Stimulated activated CD4-positive, alpha-beta T cell treated with anti-CD3 and anti-CD28 coated beads, Interleukin-4, amount 100 ng/mL, for 48 hours (primary cell): Measurements from ENCODE around the gene HYPK.
"Not testable (repeated sequence)": the region's sequence is repeated elsewhere in the genome, so short reads cannot be mapped to it uniquely, and the experiment has no call there.

ENCODE experiments used
- DNase-seq, 2 donors: peaks; one replicate each; pipeline ENCODE4 v3.0.0-alpha.2; 2020; ENCODE audit warnings: low read depth in 2 of 2

The HYPK gene

GRCh38 chr15:43795997-43796396 lies 4.4 kb upstream of the HYPK start:
- DNase-seq: no peak

GRCh38 chr15:43796566-43796965 lies 3.8 kb upstream of the HYPK start:
- DNase-seq: no peak

GRCh38 chr15:43799209-43799944 lies 1.0 kb upstream of the HYPK start:
- no peak for DNase-seq

DNA sequence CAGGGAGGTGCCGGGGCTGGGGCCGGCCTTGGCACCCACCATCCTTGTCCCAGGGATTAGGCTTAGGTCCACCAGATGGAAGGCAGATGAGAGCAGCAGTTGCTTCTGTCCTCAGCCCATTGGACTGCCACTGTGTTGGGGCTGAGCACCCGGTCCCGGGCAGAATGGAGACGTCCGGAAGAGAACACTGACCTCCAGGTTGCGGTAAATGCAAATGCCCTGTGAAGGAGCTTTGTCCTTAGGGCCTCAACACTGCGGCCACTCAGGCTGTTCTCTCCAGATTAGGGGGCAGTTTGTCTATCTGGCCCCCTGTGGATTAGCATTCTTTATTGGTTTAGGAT lies 484 bp upstream of the HYPK start, which contains the start of gene SERINC4:
SERINC4 (minus strand) TSS at position 276 of the 341 bp plus-strand sequence; CDS start at position 42, 234 bp downstream.
- DNase-seq: no peak

DNA sequence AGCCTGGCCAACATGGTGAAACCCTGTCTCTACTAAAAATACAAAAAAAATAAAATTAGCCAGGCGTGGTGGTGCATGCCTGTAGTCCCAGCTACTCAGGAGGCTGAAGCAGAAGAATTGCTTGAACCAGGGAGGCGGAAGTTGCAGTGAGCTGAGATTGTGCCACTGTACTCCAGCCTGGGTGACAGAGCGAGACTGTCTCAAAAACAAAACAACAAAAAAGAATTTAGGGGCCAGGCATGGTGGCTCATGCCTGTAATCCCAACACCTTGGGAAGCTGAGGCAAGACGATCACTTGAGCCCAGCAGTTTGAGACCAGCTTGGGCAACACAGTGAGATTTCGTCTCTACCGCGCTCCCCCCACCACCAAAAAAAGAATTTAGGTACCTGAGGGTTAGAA lies 2.3 kb downstream of the HYPK start:
- DNase-seq: not testable (repeated sequence)

DNA sequence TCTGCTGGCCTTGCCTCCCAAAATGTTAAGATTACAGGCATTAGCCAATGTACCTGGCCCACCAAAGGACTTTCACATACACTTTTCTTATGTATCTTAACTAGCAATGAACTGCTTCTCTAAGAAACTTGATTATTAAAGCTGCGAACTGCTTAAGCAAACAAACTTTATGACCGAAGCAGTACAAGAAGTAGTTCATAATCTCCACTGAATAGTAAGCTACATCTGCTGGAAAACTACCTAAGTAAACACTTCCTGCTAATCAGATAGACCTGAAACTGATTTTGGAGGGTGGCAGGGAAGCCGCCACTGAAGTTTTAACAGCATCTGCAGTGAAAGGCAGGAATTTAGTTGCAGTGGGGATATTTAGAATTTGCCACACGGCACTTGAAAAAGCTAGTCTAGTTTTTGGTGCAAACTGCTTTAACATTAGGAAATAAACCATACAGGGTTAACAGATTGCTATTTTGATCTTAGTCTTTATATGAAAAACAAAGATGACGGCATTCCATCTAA lies 8.1 kb downstream of the HYPK start:
- no peak for DNase-seq

DNA sequence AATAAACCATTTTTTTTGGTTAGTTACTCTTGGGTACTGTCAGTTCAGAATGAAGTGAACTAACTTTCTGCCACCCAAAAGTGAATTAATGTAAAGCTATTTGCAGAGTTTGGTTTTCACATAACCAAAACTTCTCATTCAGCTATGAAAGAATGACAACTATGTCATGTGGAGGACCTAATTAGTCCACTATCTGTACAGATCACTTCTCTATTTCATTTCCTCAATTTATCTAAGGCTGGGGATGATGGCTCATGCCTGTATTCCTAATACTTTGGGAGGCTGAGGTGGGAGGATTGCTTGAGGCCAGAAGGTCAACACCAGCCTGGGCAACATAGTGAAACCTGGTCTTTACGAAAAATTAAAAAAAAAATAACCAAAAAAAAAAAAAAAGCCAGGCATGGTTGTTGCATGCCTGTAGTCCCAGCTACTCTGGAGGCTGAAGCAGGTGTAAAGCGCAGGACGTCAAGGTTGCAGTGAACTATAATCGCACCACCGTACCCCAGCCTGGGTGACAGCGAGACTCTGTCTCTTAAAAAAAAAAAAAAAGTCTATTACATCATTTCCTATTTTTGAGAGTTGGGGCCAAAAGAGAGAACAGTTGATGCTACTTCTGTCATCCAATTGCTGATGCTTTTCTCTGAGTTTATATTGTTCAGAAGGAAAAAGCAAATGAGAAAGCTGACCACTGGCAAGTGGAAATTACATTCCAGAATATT lies 8.7 kb downstream of the HYPK start:
- no peak for DNase-seq

GRCh38 chr15:43815064-43815463 lies 14.7 kb downstream of the HYPK start:
- not testable (repeated sequence) for DNase-seq

DNA sequence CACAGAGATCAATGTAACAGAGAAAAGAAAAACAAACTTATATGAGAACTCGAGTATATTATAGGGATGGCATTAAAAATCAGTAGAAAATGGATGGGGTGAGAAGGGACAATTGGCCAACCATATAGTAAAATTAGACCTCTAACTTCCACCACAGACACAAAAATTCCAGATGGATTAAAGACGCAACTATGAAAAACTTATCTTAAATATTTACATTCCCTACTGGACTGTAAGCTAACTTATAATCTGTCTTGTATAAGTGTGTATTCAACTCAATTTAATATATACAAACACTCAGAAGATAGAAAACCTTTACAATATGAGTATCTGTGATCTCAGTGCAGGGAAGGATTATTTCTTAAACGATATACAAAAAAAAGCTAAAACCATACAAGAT lies 21.1 kb downstream of the HYPK start:
- no peak for DNase-seq

DNA sequence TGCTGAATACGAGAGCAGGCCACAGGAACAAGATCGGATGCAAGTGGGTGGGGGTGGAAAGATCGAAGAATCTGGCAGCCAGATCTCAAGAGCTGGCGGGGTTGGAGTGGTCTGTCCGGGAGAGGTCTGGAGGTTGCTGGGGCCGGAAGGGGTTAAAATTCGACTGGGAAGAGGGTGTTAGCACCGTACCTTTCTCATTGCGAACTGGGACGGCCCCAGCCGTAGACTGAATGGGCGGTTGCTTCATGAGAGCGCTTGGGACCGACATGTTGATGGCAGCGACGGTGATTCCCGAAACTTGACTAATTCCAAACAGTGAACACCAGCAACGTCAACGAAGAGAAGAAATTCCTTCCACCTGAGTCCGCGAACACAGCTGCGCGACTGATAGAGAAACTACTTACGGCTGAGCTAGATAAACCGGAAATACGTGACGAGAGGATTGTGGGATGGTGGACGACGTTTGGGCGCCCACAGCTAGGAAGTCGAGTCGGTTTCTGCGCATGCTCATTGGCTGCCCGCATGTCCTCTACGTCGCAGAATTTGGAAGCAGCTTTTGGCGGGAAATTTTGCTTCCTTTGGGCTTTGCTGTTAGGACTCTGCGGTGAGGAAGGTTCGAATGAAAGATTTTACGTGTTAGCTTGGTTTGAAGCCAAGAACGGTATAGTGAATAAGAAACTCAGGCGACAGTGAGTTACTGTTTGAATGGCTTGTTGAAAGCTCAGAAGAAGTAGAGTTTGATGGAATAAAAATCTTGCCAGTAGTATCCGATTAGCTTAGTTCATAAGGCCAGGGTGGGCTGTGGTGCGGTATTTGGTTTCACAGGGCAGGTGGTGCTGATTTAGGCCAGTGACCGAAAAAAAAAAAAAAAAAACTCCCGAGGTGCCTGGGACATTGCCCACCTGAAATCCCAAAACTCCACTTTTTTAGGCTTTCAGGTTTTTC lies 24.2 kb downstream of the HYPK start, which contains the start of gene MFAP1:
MFAP1 (minus strand) TSS at position 389 of the 945 bp plus-strand sequence; CDS start at position 268, 121 bp downstream.
- peak; percentile 80 to 89 for DNase-seq

- DNase-seq: not testable (repeated sequence)
Measured at GRCh38 chr15:43825305-43825704, 24.9 kb downstream of the HYPK start.

- no peak for DNase-seq
Measured at GRCh38 chr15:43826029-43826507, 25.7 kb downstream of the HYPK start.

- DNase-seq: peak; percentile 72 to 83
Measured at GRCh38 chr15:43826508-43827341, 26.3 kb downstream of the HYPK start, which contains the start of gene WDR76. Gene WDR76, plus strand, starts transcription at chr15:43827002. Its CDS starts 31 bp downstream, at chr15:43827033.

DNA sequence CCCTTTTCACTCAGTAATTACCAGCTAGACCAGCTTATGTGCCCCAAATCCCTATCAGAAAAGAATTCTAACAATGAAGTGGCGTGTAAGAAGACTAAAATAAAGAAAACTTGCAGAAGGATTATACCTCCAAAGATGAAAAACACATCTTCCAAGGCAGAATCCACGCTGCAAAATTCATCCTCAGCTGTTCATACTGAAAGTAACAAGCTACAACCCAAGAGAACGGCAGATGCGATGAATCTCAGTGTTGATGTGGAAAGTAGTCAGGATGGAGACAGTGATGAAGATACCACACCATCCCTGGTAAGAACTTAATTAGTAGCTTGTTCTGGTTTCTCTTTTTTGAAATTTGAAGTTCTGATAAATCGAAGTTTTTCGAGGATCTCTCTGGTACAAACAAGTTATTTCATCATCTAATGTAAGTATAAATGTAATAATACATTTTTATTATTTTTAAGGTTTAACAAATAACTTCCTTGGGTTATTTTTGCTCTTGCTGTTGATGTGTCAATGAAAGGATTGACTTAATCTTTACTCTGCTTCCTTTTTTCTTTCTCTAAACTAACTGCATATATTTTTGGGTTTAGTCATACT lies 27.8 kb downstream of the HYPK start:
- peak in 1 of 2 donors; percentile 19 for DNase-seq

- not testable (repeated sequence) for DNase-seq
Measured at GRCh38 chr15:43829951-43830540, 29.6 kb downstream of the HYPK start.

DNA sequence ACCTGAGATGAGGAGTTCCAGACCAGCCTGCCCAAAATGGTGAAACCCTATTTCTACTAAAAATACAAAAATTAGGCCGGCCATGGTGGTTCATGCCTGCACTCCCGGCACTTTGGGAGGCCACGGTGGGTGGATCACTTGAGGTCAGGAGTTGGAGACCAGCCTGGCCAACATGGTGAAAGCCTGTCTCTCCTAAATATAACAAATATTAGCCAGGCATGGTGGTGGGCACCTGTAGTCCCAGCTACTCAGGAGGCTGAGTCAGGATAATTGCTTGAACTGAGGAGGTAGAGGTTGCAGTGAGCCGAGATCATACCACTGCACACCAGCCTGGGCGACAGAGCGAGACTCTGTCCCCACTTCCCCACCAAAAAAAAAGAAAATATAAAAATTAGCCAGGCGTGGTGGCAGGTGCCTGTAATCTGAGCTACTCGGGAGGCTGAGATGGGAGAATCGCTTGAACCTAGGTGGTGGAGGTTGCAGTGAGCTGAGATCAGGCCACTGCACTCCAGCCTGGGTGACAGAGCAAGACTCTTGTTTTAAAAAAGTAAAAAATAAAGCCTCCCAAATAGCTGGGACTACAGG lies 30.4 kb downstream of the HYPK start:
- DNase-seq: not testable (repeated sequence)

GRCh38 chr15:43831519-43832052 lies 31.2 kb downstream of the HYPK start:
- DNase-seq: not testable (repeated sequence)

DNA sequence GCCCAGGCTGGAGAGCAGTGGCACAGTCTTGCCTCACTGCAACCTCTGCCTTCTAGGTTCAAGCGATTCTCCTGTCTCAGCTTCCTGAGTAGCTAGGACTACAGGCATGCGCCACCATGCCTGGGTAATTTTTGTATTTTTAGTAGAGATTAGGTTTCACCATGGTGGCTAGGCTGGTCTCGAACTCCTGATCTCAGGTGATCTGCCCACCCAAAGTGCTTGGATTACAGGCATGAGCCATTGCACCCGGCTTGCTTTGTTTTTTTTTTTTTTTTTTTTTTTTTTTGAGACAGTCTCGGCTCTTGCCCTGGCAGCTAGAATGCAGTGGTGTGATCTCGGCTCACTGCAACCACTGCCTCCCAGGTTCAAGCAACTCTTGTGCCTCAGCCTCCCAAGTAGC lies 32.1 kb downstream of the HYPK start:
- DNase-seq: not testable (repeated sequence)

GRCh38 chr15:43845421-43845820 lies 45.0 kb downstream of the HYPK start:
- DNase-seq: no peak
